Endothelial cell of umbilical vein (primary cell): Measurements from ENCODE around the gene PSME3IP1.

Source experiments
- CTCF ChIP-seq, 2 donors: IDR thresholded peaks; 1 replicate in 1 of 2; 2 replicates in 1 of 2; pipeline ENCODE4 v1.5.1; 2011; ENCODE audit warnings: low read length in 2 of 2, mild to moderate bottlenecking in 2 of 2, moderate library complexity in 2 of 2, control low read depth in 1 of 2, inconsistent platforms in 1 of 2, low read depth in 1 of 2; ENCODE audit not compliant: insufficient read depth in 1 of 2; ENCODE audit errors: extremely low read depth in 1 of 2
- EZH2 ChIP-seq: IDR thresholded peaks from 2 replicates; pipeline ENCODE4 v1.6.1; 2012; ENCODE audit warnings: borderline replicate concordance, low read depth, mild to moderate bottlenecking, moderate library complexity, low read length, inconsistent platforms; ENCODE audit not compliant: severe bottlenecking
- FOS ChIP-seq: IDR thresholded peaks from 2 replicates; pipeline ENCODE4 v1.6.1; 2011; ENCODE audit warnings: mild to moderate bottlenecking, low read length, moderate library complexity, borderline replicate concordance; ENCODE audit not compliant: insufficient read depth
- TF ChIP-seq, protein P1 (sequence below): IDR thresholded peaks from 2 replicates; pipeline ENCODE4 v1.6.1; 2011; ENCODE audit not compliant: insufficient read depth, insufficient read length

DNA sequence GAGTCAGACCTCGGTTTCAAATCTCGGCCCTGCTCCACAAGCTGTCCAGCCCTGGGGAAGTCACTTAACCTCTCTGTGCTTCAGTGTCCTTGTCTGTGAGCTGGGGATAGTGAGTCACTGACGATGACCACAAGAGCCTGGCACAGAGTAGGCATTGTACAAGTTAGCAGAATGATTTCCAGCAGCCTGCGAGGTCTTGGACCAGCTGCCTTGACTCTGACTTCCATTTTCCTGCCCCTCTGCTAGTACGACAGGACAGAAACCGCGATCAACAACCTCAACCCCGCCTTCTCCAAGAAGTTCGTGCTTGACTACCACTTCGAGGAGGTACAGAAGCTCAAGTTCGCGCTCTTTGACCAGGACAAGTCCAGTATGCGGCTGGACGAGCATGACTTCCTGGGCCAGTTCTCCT is 72.8 kb downstream of the PSME3IP1 start:
- no peak for TF ChIP-seq CTCF (IDR thresholded peaks at IDR 0.05; ENCODE audit: extremely low read depth in 1 of 2, insufficient read depth in 1 of 2, low read depth in 1 of 2, low read length in 2 of 2)
- TF ChIP-seq FOS: no peak
- TF ChIP-seq EZH2: no peak
- TF ChIP-seq, protein P1, sequence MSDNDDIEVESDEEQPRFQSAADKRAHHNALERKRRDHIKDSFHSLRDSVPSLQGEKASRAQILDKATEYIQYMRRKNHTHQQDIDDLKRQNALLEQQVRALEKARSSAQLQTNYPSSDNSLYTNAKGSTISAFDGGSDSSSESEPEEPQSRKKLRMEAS: no peak
